GM12878 (cell line): ENCODE results near the gene TPCN1. TPM values are rescaled to one million over a fixed set of nuclear protein-coding genes. Genes with fewer than 3 reads are reported as not detected.

Source experiments
- ATAC-seq: fragments of 200-7000 bp; cut with Tn5 transposase; 3 replicates; pipeline ENCODE4 v1.9.1; 2020; ENCODE audit warnings: mild to moderate bottlenecking, moderate library complexity
- BruUV-seq: library from RNA; stranded (reverse); fragments of 400-500 nt; replicated peaks from 2 replicates; lab custom pipeline; 2021; lab: Mats Ljungman, UMichigan
- CTCF ChIA-PET: fragments of 300-600 bp; sonication (Branson Sonifier 250); formaldehyde crosslinking; extraction: SDS; loops from one replicate; lab custom pipeline; 2021; ENCODE audit warnings: inconsistent platforms; lab: Yijun Ruan, JAX
- POLR2A ChIA-PET: fragments of 350-600 bp; formaldehyde crosslinking; extraction: SDS; loops from one replicate; lab custom pipeline; 2021; ENCODE audit warnings: inconsistent platforms; lab: Charles Lee
- RAD21 ChIA-PET: fragments of 300-600 bp; sonication (Branson Sonifier 250); formaldehyde crosslinking; loops from one replicate; lab custom pipeline; 2023; ENCODE audit warnings: antibody characterized with exemption; ENCODE audit not compliant: unreplicated experiment; lab: Charles Lee
- SMC1A ChIA-PET: fragments of 300-600 bp; sonication (Branson Sonifier 250); formaldehyde crosslinking; loops from one replicate; lab custom pipeline; 2023; ENCODE audit not compliant: unreplicated experiment, uncharacterized antibody; lab: Charles Lee
- DNase-seq: peaks from one replicate; pipeline ENCODE4 v3.0.0-alpha.2; 2011; ENCODE audit warnings: low read depth, low spot score
- FAIRE-seq: peaks from 3 replicates; lab custom pipeline; 2011; peaks lifted over from hg19 to GRCh38; lab: Jason Lieb, UNC
- H2AFZ ChIP-seq: 2 replicates; pipeline ENCODE4 v1.6.0; 2011; ENCODE audit warnings: low read depth, low read length, control low read depth; ENCODE audit not compliant: control insufficient read depth
- H3K27ac ChIP-seq: 2 replicates; pipeline ENCODE4 v1.5.1; 2011; ENCODE audit warnings: control low read depth; ENCODE audit not compliant: control insufficient read depth, insufficient read depth
- H3K27me3 ChIP-seq, 2 experiments: replicated peaks in 1 of 2; 2 replicates each; pipeline versions ENCODE4 v1.6.0 to v1.6.1; 2011; ENCODE audit warnings: low read length in 1 of 2; ENCODE audit not compliant: control insufficient read depth in 2 of 2, insufficient read depth in 2 of 2
- H3K36me3 ChIP-seq, 2 experiments: 2 replicates each; pipeline ENCODE4 v1.5.1; 2011; ENCODE audit warnings: low read length in 1 of 2; ENCODE audit not compliant: control insufficient read depth in 2 of 2, insufficient read depth in 2 of 2
- H3K4me1 ChIP-seq: 2 replicates; pipeline ENCODE4 v1.6.1; 2011; ENCODE audit warnings: mild to moderate bottlenecking, low read length, moderate library complexity, mixed read lengths; ENCODE audit not compliant: control insufficient read depth, insufficient read depth
- H3K4me2 ChIP-seq: 2 replicates; pipeline ENCODE4 v1.6.0; 2011; ENCODE audit warnings: control low read depth; ENCODE audit not compliant: control insufficient read depth, insufficient read depth
- H3K4me3 ChIP-seq: fragments of 200-600 bp; sonication (generic); 2 replicates; pipeline ENCODE4 v1.5.1; 2016
- H3K79me2 ChIP-seq: 2 replicates; pipeline ENCODE4 v1.6.0; 2011; ENCODE audit warnings: low read length; ENCODE audit not compliant: control insufficient read depth, insufficient read depth
- H3K9ac ChIP-seq: 2 replicates; pipeline ENCODE4 v1.8.0; 2011; ENCODE audit warnings: low read length, control low read depth, mixed read lengths; ENCODE audit not compliant: control insufficient read depth, insufficient read depth
- H3K9me3 ChIP-seq: replicated peaks from 3 replicates; pipeline ENCODE4 v1.5.1; 2011; ENCODE audit warnings: mild to moderate bottlenecking, low read length; ENCODE audit not compliant: control insufficient read depth, insufficient read depth
- H4K20me1 ChIP-seq: 2 replicates; pipeline ENCODE4 v1.6.0; 2011; ENCODE audit not compliant: control insufficient read depth, insufficient read depth
- EZH2 ChIP-seq: IDR thresholded peaks from 2 replicates; pipeline ENCODE4 v1.6.1; 2012; ENCODE audit warnings: low read depth, mild to moderate bottlenecking, control low read depth, inconsistent platforms, low read length, borderline replicate concordance; ENCODE audit not compliant: control insufficient read depth
- HDGF ChIP-seq: fragments of 450-650 bp; IDR thresholded peaks from 2 replicates; pipeline ENCODE4 v1.6.1; 2016; ENCODE audit warnings: antibody characterized with exemption
- MXI1 ChIP-seq: fragments of 150-350 bp; IDR thresholded peaks from 2 replicates; pipeline ENCODE4 v1.6.1; 2011; ENCODE audit warnings: low read depth, mild to moderate bottlenecking, inconsistent platforms, low read length, improper control_type of control experiment
- NR2C2 ChIP-seq: IDR thresholded peaks from 2 replicates; pipeline ENCODE4 v1.6.1; 2011; ENCODE audit warnings: borderline replicate concordance, low read depth; ENCODE audit not compliant: control insufficient read depth, insufficient read length
- SIN3A ChIP-seq: IDR thresholded peaks from 2 replicates; pipeline ENCODE4 v1.6.1; 2012; ENCODE audit warnings: low read depth, low read length, improper control_type of control experiment
- ZSCAN29 ChIP-seq: fragments of 450-650 bp; IDR thresholded peaks from 2 replicates; pipeline ENCODE4 v1.6.1; 2017; ENCODE audit warnings: mild to moderate bottlenecking, moderate library complexity
- WGBS: methylation state at CpG from one replicate; pipeline ENCODE4 v1.1.6; 2016; ENCODE audit warnings: low lambda C conversion rate; ENCODE audit not compliant: insufficient replicate concordance, insufficient coverage; ENCODE audit errors: missing lambda C conversion rate; 5-methylcytosine and 5-hydroxymethylcytosine counted together
- in situ Hi-C: fragments of 300-500 bp; cut with MboI; formaldehyde crosslinking; loops from 9 replicates; pipeline ENCODE4 v1.14.3; 2018; ENCODE audit warnings: mixed read lengths
- intact Hi-C: fragments of 100-400 bp; cut with micrococcal nuclease; formaldehyde crosslinking; loops from one replicate; pipeline ENCODE4 v1.14.2; 2022; ENCODE audit not compliant: unreplicated experiment
- polyA plus RNA-seq, 11 experiments: library from polyadenylated mRNA; depleted of rRNA in 4 of 11; unstranded in 6 of 11; stranded (reverse) in 5 of 11; fragments of >200 nt; fragmentation: Nextera tagmentation in 4 of 11; fragmentation: Illumina TruSeq in 1 of 11; extraction: Ambion mirVana in 4 of 11; extraction: Trizol in 1 of 11; gene quantifications; 1 replicate in 1 of 11; 2 replicates in 10 of 11; pipeline versions ENCODE4 v1.2.1 to v1.2.3, GENCODE V29; 2011 to 2016; ENCODE audit warnings: inconsistent platforms in 2 of 11, missing spikeins in 2 of 11, low read depth in 1 of 11
- total RNA-seq, 4 experiments: library from RNA; depleted of rRNA in 3 of 4; stranded (reverse); fragments of >200 nt in 3 of 4; fragmentation: Illumina TruSeq in 1 of 4; extraction: Trizol in 1 of 4; gene quantifications; 2 replicates each; pipeline versions ENCODE4 v1.2.1 to v1.2.3, GENCODE V29; 2013 to 2021
- TF ChIP-seq, protein P1 (sequence below): IDR thresholded peaks from 2 replicates; pipeline ENCODE4 v1.6.1; 2012; ENCODE audit warnings: improper control_type of control experiment, low read depth, low read length; ENCODE audit not compliant: insufficient replicate concordance
- TF ChIP-seq, protein P2 (sequence below): IDR thresholded peaks from 2 replicates; pipeline ENCODE4 v1.6.1; 2011; ENCODE audit warnings: mild to moderate bottlenecking, low read depth, low read length, moderate library complexity; ENCODE audit not compliant: insufficient replicate concordance
- TF ChIP-seq, protein P3 (sequence below): IDR thresholded peaks from 2 replicates; pipeline ENCODE4 v1.6.1; 2012; ENCODE audit warnings: low read depth, low read length, improper control_type of control experiment

Gene TPCN1
- total and polyA plus RNA-seq, 10 of the 15 experiments (the other 5 are each of a cell fraction or from before 2014, with no cell fraction given) = 0.79 to 30.9 (median 19.4) TPM

DNA sequence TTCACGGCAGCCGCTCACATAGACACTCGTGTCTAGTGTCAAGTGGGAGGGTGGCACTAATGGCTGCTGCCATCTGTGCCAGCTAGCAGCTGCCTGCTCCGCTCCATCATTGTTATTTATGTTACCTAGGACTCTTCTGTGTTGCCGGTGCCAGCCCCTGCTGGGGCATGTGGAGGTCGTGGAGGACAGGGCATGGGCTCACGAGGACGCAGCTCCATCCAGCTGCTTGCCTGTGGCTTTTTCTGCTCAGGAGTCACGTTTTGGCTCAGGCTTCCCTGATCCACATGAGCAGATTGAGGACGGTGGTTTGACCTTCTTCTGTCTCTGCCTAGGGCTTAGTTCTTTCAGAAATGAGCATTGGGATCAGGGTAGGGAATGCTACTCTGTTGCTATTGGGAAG lies 31.2 kb downstream of the TPCN1 start:
- Histone ChIP-seq H3K4me3 (no peak overlapping the region), H3K4me1 (no peaks in the 10 kb centered on the region), H3K27ac (no peak overlapping the region), H4K20me1 (no peaks in the 10 kb centered on the region), H3K79me2 (no peaks in the 10 kb centered on the region), H3K36me3 (peaks cover 4 to 5% of the 10 kb centered on the region in 2 experiments; a peak in 3 of 4 replicates), H3K9ac (no peak overlapping the region), H2AFZ (no peak overlapping the region), H3K4me2 (no peak overlapping the region), H3K9me3 (peaks cover 5% of the 10 kb centered on the region), H3K27me3 (no peaks in the 10 kb centered on the region)
- ChIA-PET CTCF (no interaction called here), POLR2A (no interaction called here), RAD21 (interaction anchor here (0.6 kb wide), 1 partner anchor 1901 kb away, joined by 5 read pairs; no protein-coding TSS in a partner anchor), SMC1A (no interaction called here)
- in situ Hi-C loops = no loop called here
- intact Hi-C loops = no loop called here
- DNase-seq (no peak), ATAC-seq (no peak), FAIRE-seq (no peak)
- BruUV-seq = no TSS peak
- TF ChIP-seq, protein P1, sequence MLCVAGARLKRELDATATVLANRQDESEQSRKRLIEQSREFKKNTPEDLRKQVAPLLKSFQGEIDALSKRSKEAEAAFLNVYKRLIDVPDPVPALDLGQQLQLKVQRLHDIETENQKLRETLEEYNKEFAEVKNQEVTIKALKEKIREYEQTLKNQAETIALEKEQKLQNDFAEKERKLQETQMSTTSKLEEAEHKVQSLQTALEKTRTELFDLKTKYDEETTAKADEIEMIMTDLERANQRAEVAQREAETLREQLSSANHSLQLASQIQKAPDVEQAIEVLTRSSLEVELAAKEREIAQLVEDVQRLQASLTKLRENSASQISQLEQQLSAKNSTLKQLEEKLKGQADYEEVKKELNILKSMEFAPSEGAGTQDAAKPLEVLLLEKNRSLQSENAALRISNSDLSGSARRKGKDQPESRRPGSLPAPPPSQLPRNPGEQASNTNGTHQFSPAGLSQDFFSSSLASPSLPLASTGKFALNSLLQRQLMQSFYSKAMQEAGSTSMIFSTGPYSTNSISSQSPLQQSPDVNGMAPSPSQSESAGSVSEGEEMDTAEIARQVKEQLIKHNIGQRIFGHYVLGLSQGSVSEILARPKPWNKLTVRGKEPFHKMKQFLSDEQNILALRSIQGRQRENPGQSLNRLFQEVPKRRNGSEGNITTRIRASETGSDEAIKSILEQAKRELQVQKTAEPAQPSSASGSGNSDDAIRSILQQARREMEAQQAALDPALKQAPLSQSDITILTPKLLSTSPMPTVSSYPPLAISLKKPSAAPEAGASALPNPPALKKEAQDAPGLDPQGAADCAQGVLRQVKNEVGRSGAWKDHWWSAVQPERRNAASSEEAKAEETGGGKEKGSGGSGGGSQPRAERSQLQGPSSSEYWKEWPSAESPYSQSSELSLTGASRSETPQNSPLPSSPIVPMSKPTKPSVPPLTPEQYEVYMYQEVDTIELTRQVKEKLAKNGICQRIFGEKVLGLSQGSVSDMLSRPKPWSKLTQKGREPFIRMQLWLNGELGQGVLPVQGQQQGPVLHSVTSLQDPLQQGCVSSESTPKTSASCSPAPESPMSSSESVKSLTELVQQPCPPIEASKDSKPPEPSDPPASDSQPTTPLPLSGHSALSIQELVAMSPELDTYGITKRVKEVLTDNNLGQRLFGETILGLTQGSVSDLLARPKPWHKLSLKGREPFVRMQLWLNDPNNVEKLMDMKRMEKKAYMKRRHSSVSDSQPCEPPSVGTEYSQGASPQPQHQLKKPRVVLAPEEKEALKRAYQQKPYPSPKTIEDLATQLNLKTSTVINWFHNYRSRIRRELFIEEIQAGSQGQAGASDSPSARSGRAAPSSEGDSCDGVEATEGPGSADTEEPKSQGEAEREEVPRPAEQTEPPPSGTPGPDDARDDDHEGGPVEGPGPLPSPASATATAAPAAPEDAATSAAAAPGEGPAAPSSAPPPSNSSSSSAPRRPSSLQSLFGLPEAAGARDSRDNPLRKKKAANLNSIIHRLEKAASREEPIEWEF = no peak
- TF ChIP-seq MXI1 (no peak), SIN3A (no peak), HDGF (no peak), NR2C2 (no peak), EZH2 (no peak), ZSCAN29 (no peak)
- TF ChIP-seq, protein P2, sequence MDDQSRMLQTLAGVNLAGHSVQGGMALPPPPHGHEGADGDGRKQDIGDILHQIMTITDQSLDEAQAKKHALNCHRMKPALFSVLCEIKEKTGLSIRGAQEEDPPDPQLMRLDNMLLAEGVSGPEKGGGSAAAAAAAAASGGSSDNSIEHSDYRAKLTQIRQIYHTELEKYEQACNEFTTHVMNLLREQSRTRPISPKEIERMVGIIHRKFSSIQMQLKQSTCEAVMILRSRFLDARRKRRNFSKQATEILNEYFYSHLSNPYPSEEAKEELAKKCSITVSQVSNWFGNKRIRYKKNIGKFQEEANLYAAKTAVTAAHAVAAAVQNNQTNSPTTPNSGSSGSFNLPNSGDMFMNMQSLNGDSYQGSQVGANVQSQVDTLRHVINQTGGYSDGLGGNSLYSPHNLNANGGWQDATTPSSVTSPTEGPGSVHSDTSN = no peak
- TF ChIP-seq, protein P3, sequence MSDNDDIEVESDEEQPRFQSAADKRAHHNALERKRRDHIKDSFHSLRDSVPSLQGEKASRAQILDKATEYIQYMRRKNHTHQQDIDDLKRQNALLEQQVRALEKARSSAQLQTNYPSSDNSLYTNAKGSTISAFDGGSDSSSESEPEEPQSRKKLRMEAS = no peak
- 94% methylated on average over 10 of the region's 10 CpGs for WGBS
